OCI-M1 (cell line): ENCODE results near the gene MOV10L1.

Source experiments
- DNase-seq: peaks from one replicate; lab custom pipeline; 2025; lab: John Stamatoyannopoulos, UW

The MOV10L1 gene

GRCh38 chr22:50175921-50176849 is 86.4 kb downstream of the MOV10L1 start:
- no peak for DNase-seq

- no peak for DNase-seq
Observed at GRCh38 chr22:50176850-50177536, 87.2 kb downstream of the MOV10L1 start.

GRCh38 chr22:50177537-50178470 is 88.0 kb downstream of the MOV10L1 start:
- no peak for DNase-seq

GRCh38 chr22:50178471-50178864 is 88.7 kb downstream of the MOV10L1 start:
- DNase-seq, result no peak

GRCh38 chr22:50178871-50179869 is 89.4 kb downstream of the MOV10L1 start:
- no peak for DNase-seq

- DNase-seq, result no peak
Observed at GRCh38 chr22:50179937-50180726, 90.3 kb downstream of the MOV10L1 start.

- no peak for DNase-seq
Observed at GRCh38 chr22:50180727-50181521, 91.1 kb downstream of the MOV10L1 start.

- no peak for DNase-seq
Observed at GRCh38 chr22:50182176-50183081, 92.6 kb downstream of the MOV10L1 start.

GRCh38 chr22:50183141-50183971 is 93.5 kb downstream of the MOV10L1 start:
- DNase-seq, result no peak

- DNase-seq, result peak; percentile 22
Observed at GRCh38 chr22:50184004-50184901, 94.4 kb downstream of the MOV10L1 start.

- DNase-seq, result no peak
Observed at GRCh38 chr22:50184902-50185374, 95.1 kb downstream of the MOV10L1 start.

- peak; percentile 92 for DNase-seq
Observed at GRCh38 chr22:50185375-50186087, 95.7 kb downstream of the MOV10L1 start, which contains the start of gene TRABD. Gene TRABD (plus strand): TSS chr22:50185913. CDS start chr22:50193061, 7,148 bp downstream.

- no peak for DNase-seq
Observed at GRCh38 chr22:50186181-50186714, 96.4 kb downstream of the MOV10L1 start.

- peak; percentile 22 for DNase-seq
Observed at GRCh38 chr22:50186761-50187523, 97.1 kb downstream of the MOV10L1 start.
